Measurements from ENCODE around the gene ADRA2C.

GRCh38 chr4:3775005-3775404 lies 8.8 kb downstream of the ADRA2C start:
- no peak for TF ChIP-seq CTCF (IDR thresholded peaks at IDR 0.05)
- no peak for TF ChIP-seq POLR2AphosphoS5 (IDR thresholded peaks at IDR 0.05; ENCODE audit: low read depth, low read length)

Measured in Panc1 (cell line).